GM21367 (cell line): ENCODE results near the gene DNAH6.
"Not testable (repeated sequence)": the region's sequence is repeated elsewhere in the genome, so short reads cannot be mapped to it uniquely, and the experiment has no call there.

Experiments
- ATAC-seq: cut with Tn5 transposase; IDR thresholded peaks from one replicate; pipeline ENCODE4 v1.9.1; 2021; ENCODE audit not compliant: unreplicated experiment

Gene DNAH6

GRCh38 chr2:84498150-84498799 lies 18.0 kb upstream of the DNAH6 start:
- no peak for ATAC-seq

GRCh38 chr2:84511024-84511423 lies 5.3 kb upstream of the DNAH6 start:
- not testable (repeated sequence) for ATAC-seq

- ATAC-seq: no peak
Measured at GRCh38 chr2:84515788-84516187, 510 bp upstream of the DNAH6 start.

DNA sequence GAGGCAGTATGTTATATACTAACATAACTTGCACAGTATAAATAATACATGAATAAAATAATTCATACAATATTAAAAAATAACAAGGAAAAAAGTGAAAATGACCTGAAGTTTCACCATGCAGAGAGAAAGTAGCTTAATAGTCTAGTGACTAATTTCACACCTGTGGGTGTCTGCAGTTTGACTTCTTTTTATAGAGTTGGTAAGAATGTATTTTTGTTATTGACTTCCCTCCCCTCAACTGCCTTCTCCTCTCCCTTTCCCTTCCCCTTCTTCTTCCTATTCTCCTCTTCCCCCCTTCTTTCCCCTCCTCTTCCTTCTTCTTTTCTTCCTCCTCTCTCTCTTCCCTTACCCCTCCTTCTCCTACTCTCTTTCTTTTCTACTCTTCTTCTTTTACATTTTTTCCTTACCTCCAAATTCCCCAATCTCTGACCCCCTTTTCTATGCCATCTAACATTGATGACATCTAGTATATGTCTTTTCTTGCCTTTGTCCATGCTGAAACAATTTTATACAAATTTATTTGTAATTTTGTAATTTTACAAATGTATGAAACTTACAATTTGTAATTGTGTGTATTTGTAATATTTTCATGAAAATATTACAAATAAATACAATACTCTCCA lies 3.1 kb downstream of the DNAH6 start:
- no peak for ATAC-seq

DNA sequence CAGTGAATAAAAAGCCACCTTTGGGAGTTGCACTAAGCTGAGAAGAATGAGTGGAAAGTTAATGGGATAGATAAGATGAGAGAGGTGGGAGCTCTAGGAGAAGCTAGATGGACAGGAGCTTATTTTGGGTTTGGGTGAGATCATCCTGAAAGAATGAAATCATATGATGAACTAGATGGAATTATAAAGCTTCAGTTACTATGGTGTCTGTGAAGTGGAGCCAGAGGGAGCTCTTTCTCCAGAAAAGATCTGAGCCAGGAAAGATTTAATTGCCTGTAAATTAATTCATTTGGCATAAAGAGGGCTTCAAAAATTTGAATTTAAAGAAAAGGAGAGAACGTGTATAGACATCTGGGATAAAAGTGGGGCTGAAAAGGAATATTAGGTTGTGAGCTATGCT lies 10.3 kb downstream of the DNAH6 start:
- no peak for ATAC-seq

DNA sequence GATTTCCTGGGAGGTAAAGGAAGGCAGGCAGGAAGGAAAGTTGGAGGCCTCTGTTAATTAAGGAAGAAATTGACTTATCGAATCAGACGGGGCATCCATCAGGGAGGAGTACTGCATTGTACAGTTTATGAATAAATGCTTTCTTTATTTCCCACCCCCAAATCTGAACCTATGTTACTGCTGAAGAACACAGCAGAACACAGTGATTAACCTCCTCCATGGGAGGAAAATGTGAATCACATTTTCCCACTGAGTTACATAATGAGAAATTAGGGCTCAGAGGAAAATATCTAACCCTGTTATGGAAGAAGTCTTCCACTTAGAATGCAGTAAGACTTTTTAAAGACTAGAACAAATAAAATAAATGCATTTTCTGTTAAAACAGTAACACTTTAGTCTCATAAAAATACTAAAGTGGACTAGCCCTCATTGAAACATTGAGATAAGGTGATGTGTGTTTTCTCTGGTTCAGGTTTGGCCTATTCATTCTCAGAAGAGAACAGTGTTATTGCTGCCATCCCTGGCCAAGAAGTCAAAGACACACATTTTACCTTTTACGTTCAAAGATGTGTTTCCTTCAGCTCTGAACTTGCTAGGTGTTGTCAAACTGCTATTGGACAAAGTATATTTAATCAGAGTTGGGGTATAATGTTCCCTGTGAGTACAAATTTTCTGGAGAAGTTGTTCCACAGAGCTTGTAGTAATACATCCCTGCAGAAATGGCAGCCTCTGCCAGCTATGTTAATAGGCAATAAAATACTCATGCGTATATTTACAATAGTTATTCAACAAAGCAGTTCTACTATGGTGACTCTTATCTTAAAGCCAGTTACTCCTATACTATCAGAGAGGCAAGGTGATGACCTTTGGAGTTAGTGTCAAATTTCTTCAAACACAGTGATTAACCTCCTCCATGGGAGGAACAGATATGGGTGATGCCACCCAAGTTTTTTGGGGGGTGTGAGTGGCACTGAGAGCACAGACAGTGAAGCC lies 11.1 kb downstream of the DNAH6 start:
- ATAC-seq: no peak

DNA sequence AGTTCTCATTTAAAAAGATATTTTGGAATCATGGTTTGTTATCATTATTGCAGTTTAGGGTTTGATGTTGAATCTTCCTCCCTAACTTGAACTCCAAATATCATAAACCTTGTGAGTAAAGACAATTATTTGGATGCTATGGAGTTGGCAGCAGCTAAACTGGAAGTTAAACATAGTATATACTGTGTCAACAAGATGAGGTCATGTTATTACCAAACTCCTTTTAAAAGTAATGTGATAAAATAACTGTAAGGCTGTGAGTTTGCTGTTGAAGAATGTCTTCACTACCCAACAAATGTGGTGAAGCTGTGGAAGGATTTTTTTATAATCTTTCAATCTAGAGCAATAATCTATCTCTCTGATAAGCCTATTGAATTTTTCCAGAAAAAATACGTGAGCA lies 16.0 kb downstream of the DNAH6 start:
- ATAC-seq: no peak

DNA sequence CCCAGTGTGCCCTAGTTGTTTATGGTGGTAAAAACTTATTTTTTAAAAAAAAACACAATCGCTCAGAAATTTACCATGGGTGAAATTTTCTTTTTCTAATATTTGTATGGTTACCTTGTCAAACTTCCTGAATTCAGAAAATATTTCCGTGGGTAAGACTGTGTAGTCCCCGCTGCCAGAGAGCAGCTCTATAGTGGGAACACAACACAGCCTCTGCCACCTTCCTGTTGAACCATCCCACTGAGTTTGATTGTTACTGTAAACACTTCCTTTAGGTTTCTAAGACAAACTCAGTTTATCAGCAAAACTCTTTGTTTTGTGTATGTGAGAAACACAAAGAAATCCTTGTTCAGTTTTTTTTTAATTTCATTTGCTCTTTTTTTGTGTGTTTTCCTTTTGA lies 17.9 kb downstream of the DNAH6 start:
- no peak for ATAC-seq

- no peak for ATAC-seq
Measured at GRCh38 chr2:84537251-84537650, 21.0 kb downstream of the DNAH6 start.

- no peak for ATAC-seq
Measured at GRCh38 chr2:84539729-84540128, 23.4 kb downstream of the DNAH6 start.

DNA sequence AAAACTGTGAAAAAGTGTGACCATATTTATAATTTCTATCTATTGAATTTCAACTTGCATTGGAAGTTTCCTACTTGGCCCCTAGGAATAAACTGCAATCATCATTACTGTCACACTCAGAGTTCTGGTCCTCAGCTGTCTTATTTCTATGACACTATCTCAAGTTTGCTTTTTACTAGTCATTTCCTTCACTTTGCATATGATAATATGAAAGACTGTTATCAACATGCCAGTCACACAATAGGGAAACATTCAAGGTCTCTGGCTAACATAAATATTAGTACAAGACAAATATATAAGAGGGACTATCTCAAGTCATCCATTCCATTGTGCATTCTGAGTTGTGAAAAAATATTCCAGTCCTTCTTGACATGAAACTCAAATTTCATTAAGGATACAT lies 28.7 kb downstream of the DNAH6 start:
- no peak for ATAC-seq

GRCh38 chr2:84546551-84546950 lies 30.3 kb downstream of the DNAH6 start:
- no peak for ATAC-seq

- ATAC-seq: no peak
Measured at GRCh38 chr2:84548303-84548702, 32.0 kb downstream of the DNAH6 start.

DNA sequence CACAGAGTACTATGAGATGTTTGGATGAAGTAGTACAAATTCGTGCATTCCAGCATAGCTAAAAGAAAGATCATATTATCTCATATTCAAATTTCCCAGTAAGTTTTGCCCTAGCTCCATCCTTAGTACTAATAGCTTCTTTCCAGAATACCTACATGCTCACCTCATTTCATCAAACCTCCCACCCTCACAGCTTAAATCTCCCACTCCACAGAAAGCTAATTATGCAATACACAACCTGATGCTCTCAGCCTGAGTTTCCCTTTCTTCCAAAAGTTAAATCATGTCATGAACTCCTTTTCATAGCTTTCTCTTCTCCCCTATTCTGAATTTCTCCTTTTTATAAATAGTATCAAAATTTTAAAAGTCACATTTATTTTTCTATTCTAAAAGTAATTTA lies 34.6 kb downstream of the DNAH6 start:
- no peak for ATAC-seq

DNA sequence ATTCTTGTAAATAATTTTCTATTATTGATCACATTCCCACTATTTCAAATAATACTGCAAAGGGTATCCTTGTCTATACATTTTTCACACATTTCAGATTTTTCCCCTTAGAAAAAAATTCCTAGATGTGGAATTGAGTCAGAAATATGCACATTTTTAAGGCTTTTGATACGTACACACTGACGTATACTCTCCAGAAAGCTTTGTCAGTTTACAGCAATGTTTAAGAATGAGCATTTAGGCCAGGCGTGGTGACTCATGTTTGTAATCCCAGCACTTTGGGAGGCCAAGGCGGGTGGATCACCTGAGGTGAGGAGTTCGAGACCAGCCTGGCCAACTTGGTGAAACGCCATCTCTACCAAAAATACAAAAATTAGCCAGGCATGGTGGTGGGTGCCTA lies 35.2 kb downstream of the DNAH6 start:
- not testable (repeated sequence) for ATAC-seq

DNA sequence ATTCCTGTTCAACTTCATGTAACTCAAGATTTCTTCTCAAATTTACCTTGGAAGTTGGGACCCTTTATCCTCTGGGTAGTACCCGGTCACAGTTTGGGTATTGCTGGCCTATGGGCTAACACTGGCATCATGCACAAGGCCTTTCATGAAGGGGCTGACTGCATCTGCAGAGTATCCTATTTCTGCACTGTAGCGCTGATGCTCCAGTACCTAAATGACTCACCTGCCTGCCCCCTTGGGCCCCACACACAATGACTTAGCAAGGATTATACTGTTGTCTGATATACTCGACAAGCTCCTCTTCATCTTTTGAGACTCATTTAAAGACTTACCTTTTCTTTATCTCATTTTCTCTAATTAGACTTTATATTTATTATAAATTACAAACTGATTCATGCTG lies 39.9 kb downstream of the DNAH6 start:
- ATAC-seq: no peak

DNA sequence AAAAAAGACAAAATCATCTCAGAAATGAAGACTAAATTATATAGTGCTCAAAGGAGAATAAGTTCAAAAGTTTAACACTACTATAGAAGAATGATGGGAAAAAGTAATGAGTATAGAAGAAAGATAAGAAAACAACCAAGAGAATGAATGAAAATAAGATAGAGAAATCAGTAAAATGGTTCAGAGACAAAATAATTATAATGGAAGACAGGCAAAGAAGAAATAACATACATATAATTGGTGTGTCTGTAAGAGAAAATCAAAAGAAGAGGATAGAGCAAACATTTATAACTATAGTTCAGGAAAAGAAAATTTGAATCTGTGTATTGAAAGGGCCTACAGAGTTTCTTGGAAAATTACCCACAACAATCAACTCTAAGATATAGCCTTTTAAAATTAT lies 43.5 kb downstream of the DNAH6 start:
- ATAC-seq: no peak

GRCh38 chr2:84579661-84580060 lies 63.4 kb downstream of the DNAH6 start:
- no peak for ATAC-seq

GRCh38 chr2:84603911-84604310 lies 87.6 kb downstream of the DNAH6 start:
- no peak for ATAC-seq

DNA sequence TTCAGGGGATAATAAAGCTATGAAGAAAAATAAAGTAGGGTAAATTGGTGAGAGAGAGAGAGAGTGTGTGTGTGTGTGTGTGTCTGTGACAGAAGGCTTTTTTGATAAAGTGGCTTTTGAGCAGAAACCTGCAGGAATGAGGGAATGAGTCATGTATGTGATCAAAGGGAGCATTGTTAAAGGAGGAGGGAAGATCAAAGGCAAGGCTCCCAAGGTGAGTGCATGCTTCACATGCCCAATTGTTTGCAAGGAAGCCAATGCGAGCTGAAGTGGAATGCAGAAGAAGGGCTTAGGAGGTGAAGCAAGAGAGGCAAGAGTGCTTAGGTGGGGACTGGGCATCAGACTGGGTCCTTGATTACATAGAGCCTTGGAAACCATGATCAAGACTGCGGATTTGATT lies 96.8 kb downstream of the DNAH6 start:
- no peak for ATAC-seq

GRCh38 chr2:84619794-84620371 lies 103.6 kb downstream of the DNAH6 start:
- no peak for ATAC-seq

GRCh38 chr2:84628486-84628885 lies 112.2 kb downstream of the DNAH6 start:
- ATAC-seq: no peak
